Duodenal mucosa (tissue), 2 donors: Measurements from ENCODE around the gene GUSB.

Experiments
- H3K27ac ChIP-seq: one replicate; pipeline ENCODE4 v1.7.0; 2013; ENCODE audit warnings: low read depth, low read length
- H3K27me3 ChIP-seq, 2 donors: one replicate each; pipeline ENCODE4 v1.7.0; 2013; ENCODE audit warnings: low read length in 2 of 2, control low read depth in 1 of 2; ENCODE audit not compliant: insufficient read depth in 2 of 2, control insufficient read depth in 1 of 2
- H3K36me3 ChIP-seq, 2 donors: one replicate each; pipeline ENCODE4 v1.7.0; 2013; ENCODE audit warnings: low read length in 2 of 2, control low read depth in 1 of 2; ENCODE audit not compliant: insufficient read depth in 2 of 2, control insufficient read depth in 1 of 2
- H3K4me1 ChIP-seq, 2 donors: one replicate each; pipeline ENCODE4 v1.7.0; 2013; ENCODE audit warnings: low read length in 2 of 2, control low read depth in 1 of 2; ENCODE audit not compliant: insufficient read depth in 2 of 2, control insufficient read depth in 1 of 2
- H3K4me3 ChIP-seq, 2 donors: one replicate each; pipeline ENCODE4 v1.7.0; 2013; ENCODE audit warnings: low read length in 2 of 2, low read depth in 1 of 2
- H3K9ac ChIP-seq, 2 donors: one replicate each; pipeline ENCODE4 v1.7.0; 2013; ENCODE audit warnings: low read length in 2 of 2, low read depth in 1 of 2
- H3K9me3 ChIP-seq, 2 donors: one replicate each; pipeline ENCODE4 v1.7.0; 2013; ENCODE audit warnings: low read length in 2 of 2, control low read depth in 1 of 2; ENCODE audit not compliant: control insufficient read depth in 1 of 2

The GUSB gene

GRCh38 chr7:65937296-65937695, 44.7 kb downstream of the GUSB start:
- H3K27ac ChIP-seq: no peak overlapping the region
- no peaks in the 10 kb centered on the region for H3K27me3 ChIP-seq
- no peaks in the 10 kb centered on the region for H3K36me3 ChIP-seq
- no peak overlapping the region for H3K9ac ChIP-seq
- no peaks in the 10 kb centered on the region for H3K9me3 ChIP-seq
- H3K4me3 ChIP-seq: no peak overlapping the region
- no peaks in the 10 kb centered on the region for H3K4me1 ChIP-seq

DNA sequence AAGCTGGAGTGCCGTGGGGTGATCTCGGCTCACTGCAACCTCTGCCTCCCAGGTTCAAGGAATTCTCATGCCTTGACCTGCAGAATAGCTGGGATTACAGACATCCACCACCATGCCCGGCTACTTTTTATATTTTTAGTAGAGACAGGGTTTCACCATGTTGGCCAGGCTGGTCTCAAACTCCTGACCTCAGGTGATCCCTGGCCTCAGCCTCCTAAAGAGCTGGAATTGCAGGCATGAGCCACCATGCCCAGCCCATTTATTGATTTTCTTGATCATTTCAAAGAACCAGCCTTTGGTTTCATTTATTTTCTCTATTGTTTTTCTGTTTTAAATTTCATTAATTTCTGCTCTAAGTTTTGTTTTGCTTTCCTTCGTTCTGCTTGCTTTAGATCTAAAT, 50.3 kb downstream of the GUSB start:
- Histone ChIP-seq H3K4me1 (no peaks in the 10 kb centered on the region), H3K4me3 (no peak overlapping the region), H3K27me3 (no peaks in the 10 kb centered on the region), H3K27ac (no peak overlapping the region), H3K9ac (no peak overlapping the region), H3K36me3 (no peaks in the 10 kb centered on the region), H3K9me3 (no peaks in the 10 kb centered on the region)

- Histone ChIP-seq H3K9me3 (no peaks in the 10 kb centered on the region), H3K4me3 (peak overlapping the region in 1 of 2 donors; percentile 32), H3K27me3 (no peaks in the 10 kb centered on the region), H3K4me1 (no peaks in the 10 kb centered on the region), H3K36me3 (no peaks in the 10 kb centered on the region), H3K27ac (no peak overlapping the region), H3K9ac (no peak overlapping the region)
These were observed 54.2 kb downstream of the GUSB start for GRCh38 chr7:65927489-65928448.

- no peak overlapping the region for H3K9ac ChIP-seq
- no peaks in the 10 kb centered on the region for H3K27me3 ChIP-seq
- H3K4me1 ChIP-seq: no peaks in the 10 kb centered on the region
These were observed 55.4 kb downstream of the GUSB start for GRCh38 chr7:65926588-65926987.

GRCh38 chr7:65925040-65925439, 57.0 kb downstream of the GUSB start:
- no peaks in the 10 kb centered on the region for H3K27me3 ChIP-seq
- H3K9me3 ChIP-seq: no peaks in the 10 kb centered on the region
- H3K36me3 ChIP-seq: no peaks in the 10 kb centered on the region
- no peak overlapping the region for H3K9ac ChIP-seq
- H3K27ac ChIP-seq: no peak overlapping the region
- no peak overlapping the region for H3K4me3 ChIP-seq
- no peaks in the 10 kb centered on the region for H3K4me1 ChIP-seq

More at GRCh38 chr7:65926588-65926987, 55.4 kb downstream of the GUSB start:
- Histone ChIP-seq H3K36me3 (no peaks in the 10 kb centered on the region), H3K9me3 (no peaks in the 10 kb centered on the region), H3K4me3 (no peak overlapping the region), H3K27ac (no peak overlapping the region)

GRCh38 chr7:65924193-65924592, 57.8 kb downstream of the GUSB start:
- Histone ChIP-seq H3K27ac (no peak overlapping the region), H3K27me3 (no peaks in the 10 kb centered on the region), H3K4me1 (no peaks in the 10 kb centered on the region), H3K4me3 (no peak overlapping the region), H3K36me3 (no peaks in the 10 kb centered on the region), H3K9ac (no peak overlapping the region), H3K9me3 (no peaks in the 10 kb centered on the region)

DNA sequence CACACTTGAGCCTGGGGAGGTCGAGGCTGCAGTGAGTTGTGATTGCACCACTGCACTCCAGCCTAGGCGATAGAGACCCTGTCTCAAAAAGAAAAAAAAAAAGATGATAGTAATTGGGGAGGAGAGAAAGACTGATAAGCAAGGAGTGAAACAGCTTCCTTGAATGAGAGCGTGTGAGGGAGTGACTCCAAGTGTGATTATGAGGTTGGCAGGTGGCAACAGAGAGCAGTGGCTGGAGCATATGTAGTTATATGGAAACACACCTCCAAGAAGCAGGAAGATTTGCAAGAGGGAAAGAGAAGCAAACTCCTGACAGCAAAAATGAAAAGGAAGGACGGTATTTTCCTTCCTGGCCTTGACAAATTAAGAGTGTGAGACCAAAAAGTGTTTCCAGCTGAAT, 58.7 kb downstream of the GUSB start:
- no peak overlapping the region for H3K9ac ChIP-seq
- H3K36me3 ChIP-seq: no peaks in the 10 kb centered on the region
- H3K4me3 ChIP-seq: no peak overlapping the region
- no peaks in the 10 kb centered on the region for H3K4me1 ChIP-seq
- H3K27ac ChIP-seq: no peak overlapping the region
- no peaks in the 10 kb centered on the region for H3K27me3 ChIP-seq
- no peaks in the 10 kb centered on the region for H3K9me3 ChIP-seq

DNA sequence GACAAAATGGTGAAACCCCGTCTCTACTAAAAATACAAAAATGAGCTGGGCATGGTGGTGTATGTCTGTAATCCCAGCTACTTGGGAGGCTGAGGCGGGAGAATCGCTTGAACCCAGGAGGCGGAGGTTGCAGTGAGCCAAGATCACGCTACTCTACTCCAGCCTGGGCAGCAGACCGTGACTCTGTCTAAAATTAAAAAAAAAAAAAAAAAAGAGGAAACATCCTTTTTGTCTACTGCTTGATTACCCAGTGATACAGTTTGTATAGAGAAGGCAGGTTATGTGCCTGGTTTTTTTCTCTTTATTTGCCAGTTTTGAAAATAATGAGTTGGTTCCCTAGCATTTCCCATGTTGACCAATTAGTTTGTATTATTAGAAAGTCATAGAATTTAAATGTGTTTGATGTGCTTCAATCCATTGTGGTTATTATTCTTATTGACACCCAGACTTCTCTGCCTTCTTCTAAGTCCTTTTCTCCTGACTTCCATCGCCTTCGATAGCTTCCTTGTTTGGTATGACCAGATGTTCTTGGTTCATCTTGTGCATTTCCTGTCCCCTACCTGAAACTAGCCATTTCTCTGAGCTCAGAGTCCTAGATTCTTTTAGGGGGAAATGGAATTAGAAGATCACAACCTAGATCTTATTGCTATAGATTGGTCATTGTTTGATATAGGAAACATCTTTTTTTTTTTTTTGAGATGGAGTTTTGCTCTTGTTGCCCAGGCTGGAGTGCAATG, 65.9 kb downstream of the GUSB start:
- no peaks in the 10 kb centered on the region for H3K36me3 ChIP-seq
- no peaks in the 10 kb centered on the region for H3K9me3 ChIP-seq
- no peak overlapping the region for H3K9ac ChIP-seq
- no peaks in the 10 kb centered on the region for H3K4me1 ChIP-seq
- no peaks in the 10 kb centered on the region for H3K27me3 ChIP-seq
- no peak overlapping the region for H3K27ac ChIP-seq
- H3K4me3 ChIP-seq: no peak overlapping the region

DNA sequence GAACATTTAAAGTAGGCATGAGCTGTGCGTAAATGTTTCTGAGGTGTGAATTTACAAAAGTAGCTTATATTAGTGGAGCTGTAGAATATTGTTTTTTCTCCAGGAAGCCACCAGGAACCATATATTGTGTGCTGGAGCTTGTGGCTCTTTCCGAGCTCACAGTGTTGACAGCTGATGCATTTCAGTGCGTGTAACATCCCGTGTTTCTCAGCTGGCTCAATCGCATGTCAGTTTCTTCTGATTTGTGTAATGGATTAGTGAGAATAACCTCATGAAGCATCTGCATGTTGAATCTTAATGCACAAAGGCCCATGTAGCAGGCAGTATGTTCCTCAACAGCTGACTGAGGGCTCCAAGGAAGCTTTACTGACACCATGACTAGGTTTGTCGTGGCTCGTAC, 69.8 kb downstream of the GUSB start:
- Histone ChIP-seq H3K36me3 (no peaks in the 10 kb centered on the region), H3K4me3 (no peak overlapping the region), H3K27ac (no peak overlapping the region), H3K9ac (no peak overlapping the region), H3K9me3 (no peaks in the 10 kb centered on the region), H3K27me3 (no peaks in the 10 kb centered on the region), H3K4me1 (no peaks in the 10 kb centered on the region)
